ENCODE results near the gene TDRD7. TPM values are rescaled to one million over a fixed set of nuclear protein-coding genes. Genes with fewer than 3 reads are reported as not detected.

TDRD7 gene
- total and polyA plus RNA-seq, 2 of the 13 experiments (the other 11 are each of a cell fraction or from before 2014, with no cell fraction given): 9.8 to 15.5 TPM

- ATAC-seq (no peak), DNase-seq (ENCODE audit: low spot score) (no peak), FAIRE-seq (no peak)
- ChIA-PET POLR2A (interaction anchor here (1.3 to 2.2 kb wide), 2 partner anchors 10 kb away, joined by 4 to 16 read pairs; no protein-coding TSS in a partner anchor), CTCF (ENCODE audit: low intra/inter-chr PET ratio, low total read pairs) (no interaction called here)
- H3K79me2 ChIP-seq (ENCODE audit: insufficient read depth, low read length): no peaks in the 10 kb centered on the region
- peaks cover 92% of the 10 kb centered on the region for H3K4me1 ChIP-seq (ENCODE audit: insufficient read depth, low read length)
- H3K9ac ChIP-seq (ENCODE audit: insufficient read depth, low read depth, low read length): no peak overlapping the region
- H2AFZ ChIP-seq (ENCODE audit: low read length): no peak overlapping the region
- no peaks in the 10 kb centered on the region for H3K36me3 ChIP-seq (replicated peaks in 1 of 2; ENCODE audit: control insufficient read depth in 1 of 2, insufficient read depth in 2 of 2, low read length in 2 of 2)
- no peak overlapping the region for H3K4me3 ChIP-seq (replicated peaks in 1 of 3; ENCODE audit: insufficient read depth in 1 of 3, low read depth in 2 of 3, low read length in 3 of 3)
- TF ChIP-seq ZNF780A (CRISPR knock-in tag; IDR thresholded peaks at IDR 0.05) (no peak), ZNF883 (CRISPR knock-in tag; IDR thresholded peaks at IDR 0.05; ENCODE audit: not compliant biosample characterization) (no peak), ZNF674 (CRISPR knock-in tag; IDR thresholded peaks at IDR 0.05; ENCODE audit: low read depth) (no peak), NONO (IDR thresholded peaks at IDR 0.05) (no peak), NONO (CRISPR knock-in tag; conservative IDR thresholded peaks at IDR 0.05) (no peak), SP2 (CRISPR knock-in tag; IDR thresholded peaks at IDR 0.05) (no peak), THAP7 (CRISPR knock-in tag; IDR thresholded peaks at IDR 0.05) (no peak), SALL2 (CRISPR knock-in tag; IDR thresholded peaks at IDR 0.05) (no peak), FOXA1 (IDR thresholded peaks at IDR 0.05) (no peak), FOXA1 (CRISPR knock-in tag; IDR thresholded peaks at IDR 0.05) (no peak), ELF3 (CRISPR knock-in tag; IDR thresholded peaks at IDR 0.05) (no peak), ZNF781 (CRISPR knock-in tag; IDR thresholded peaks at IDR 0.05; ENCODE audit: borderline replicate concordance, not compliant biosample characterization) (no peak), LBX2 (CRISPR knock-in tag; IDR thresholded peaks at IDR 0.05; ENCODE audit: borderline replicate concordance) (no peak), TEAD3 (CRISPR knock-in tag; optimal IDR thresholded peaks at IDR 0.05; ENCODE audit: borderline replicate concordance) (no peak), JARID2 (CRISPR knock-in tag; IDR thresholded peaks at IDR 0.05; ENCODE audit: insufficient replicate concordance) (no peak), KDM1A (CRISPR knock-in tag; IDR thresholded peaks at IDR 0.05) (no peak)
- WGBS (ENCODE audit: low lambda C conversion rate): 50% methylated on average over 1 of the region's 1 CpG
- H3K9me3 ChIP-seq (ENCODE audit: low read length): no peaks in the 10 kb centered on the region
- no TSS peak for BruUV-seq (replicated peaks)
- no peak overlapping the region for H3K4me2 ChIP-seq (ENCODE audit: low read depth, low read length)
- H3K27ac ChIP-seq (ENCODE audit: extremely low read length, insufficient read depth, low read length): no peak overlapping the region
- in situ Hi-C loops (cut with HindIII; ENCODE audit: extremely low pct_ligation_motif_present, low pct_unique_long_range_greater_than_20kb): loop anchor here (10.0 kb wide), 1 partner anchor 542 kb away; the partner anchor contains the start of gene ZNF782
- no peaks in the 10 kb centered on the region for H3K27me3 ChIP-seq (ENCODE audit: control insufficient read depth in 1 of 2, insufficient read depth in 2 of 2, low read length in 2 of 2)
- intact Hi-C loops (cut with micrococcal nuclease; ENCODE audit: unreplicated experiment): no loop called here
- H4K20me1 ChIP-seq (ENCODE audit: insufficient read depth, low read length): no peaks in the 10 kb centered on the region
These were observed 14.7 kb upstream of the TDRD7 start for GRCh38 chr9:97397220-97397619.

Data from HepG2 (cell line).